BJ (cell line): ENCODE results near the gene SORCS2. TPM values are rescaled to one million over a fixed set of nuclear protein-coding genes. Genes with fewer than 3 reads are reported as not detected.

ENCODE experiments used
- CTCF ChIA-PET: fragments of 350-600 bp; formaldehyde crosslinking; extraction: SDS; loops from one replicate; lab custom pipeline; 2021; ENCODE audit warnings: antibody characterized with exemption, inconsistent platforms; lab: Yijun Ruan, JAX
- POLR2A ChIA-PET: fragments of 300-600 bp; sonication (Branson Sonifier 250); formaldehyde crosslinking; extraction: SDS; loops from one replicate; lab custom pipeline; 2021; ENCODE audit warnings: antibody characterized with exemption; lab: Charles Lee
- DNase-seq: peaks from one replicate; pipeline ENCODE4 v3.0.0-alpha.2; 2011; ENCODE audit warnings: low read depth
- H3K27me3 ChIP-seq: 2 replicates; pipeline ENCODE4 v1.6.0; 2011; ENCODE audit warnings: low read length; ENCODE audit not compliant: control insufficient read depth, insufficient read depth
- H3K36me3 ChIP-seq: 2 replicates; pipeline ENCODE4 v1.5.1; 2011; ENCODE audit warnings: low read length; ENCODE audit not compliant: control insufficient read depth, insufficient read depth
- H3K4me3 ChIP-seq: 2 replicates; pipeline ENCODE4 v1.5.1; 2011; ENCODE audit warnings: low read depth, mild to moderate bottlenecking, control low read depth, low read length
- polyA plus RNA-seq: library from polyadenylated mRNA; depleted of rRNA; stranded (reverse); fragments of >200 nt; gene quantifications from 2 replicates; pipeline ENCODE4 v1.2.3, GENCODE V29; 2011
- TF ChIP-seq, protein P1 (sequence below): IDR thresholded peaks from 2 replicates; pipeline ENCODE4 v1.5.1; 2011; ENCODE audit warnings: low read depth, mild to moderate bottlenecking, control low read depth, inconsistent platforms, low read length, moderate library complexity; ENCODE audit not compliant: insufficient read depth

The SORCS2 gene
- polyA plus RNA-seq, 1 experiment: 0.63 TPM

DNA sequence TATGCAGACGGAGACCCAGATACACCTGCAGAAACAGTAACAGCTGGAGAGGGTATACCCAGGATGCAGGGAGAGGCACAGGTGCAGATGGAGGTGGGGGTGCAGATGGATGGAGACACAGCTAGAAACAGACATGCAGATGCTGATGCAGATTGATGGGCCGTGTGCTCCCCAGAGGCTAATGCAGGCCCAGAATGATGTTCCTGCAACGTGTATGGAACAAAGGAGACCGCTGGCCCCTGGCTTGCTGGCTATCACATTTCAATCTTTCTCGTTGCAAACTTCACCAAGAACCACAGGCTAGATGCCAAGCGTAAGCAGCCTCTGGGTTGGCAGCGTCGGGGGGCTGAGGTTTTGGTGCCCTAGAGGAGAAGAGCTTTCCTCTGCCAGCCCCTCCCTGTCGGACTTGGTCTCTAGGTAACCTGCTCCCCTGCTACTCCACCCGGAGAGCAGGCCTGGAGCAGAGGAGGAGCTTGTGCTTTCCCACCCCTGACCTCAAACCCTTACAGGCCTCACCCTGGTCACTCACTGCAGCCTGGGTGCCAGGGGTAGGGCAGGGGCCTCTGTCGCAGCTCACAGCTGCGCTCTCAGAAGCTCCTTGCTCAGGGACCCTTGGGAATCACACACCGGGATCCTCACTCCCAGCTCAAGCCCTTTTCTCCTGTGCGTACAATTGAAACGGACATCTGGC is 311.4 kb downstream of the SORCS2 start:
- POLR2A ChIA-PET: no interaction called here
- H3K4me3 ChIP-seq: no peak overlapping the region
- CTCF ChIA-PET: interaction anchor here (0.6 kb wide), 1 partner anchor 35 kb away, joined by 3 read pairs; no protein-coding TSS in a partner anchor
- peaks cover 8% of the 10 kb centered on the region for H3K27me3 ChIP-seq
- no peak for DNase-seq
- H3K36me3 ChIP-seq: no peaks in the 10 kb centered on the region
- TF ChIP-seq, protein P1, sequence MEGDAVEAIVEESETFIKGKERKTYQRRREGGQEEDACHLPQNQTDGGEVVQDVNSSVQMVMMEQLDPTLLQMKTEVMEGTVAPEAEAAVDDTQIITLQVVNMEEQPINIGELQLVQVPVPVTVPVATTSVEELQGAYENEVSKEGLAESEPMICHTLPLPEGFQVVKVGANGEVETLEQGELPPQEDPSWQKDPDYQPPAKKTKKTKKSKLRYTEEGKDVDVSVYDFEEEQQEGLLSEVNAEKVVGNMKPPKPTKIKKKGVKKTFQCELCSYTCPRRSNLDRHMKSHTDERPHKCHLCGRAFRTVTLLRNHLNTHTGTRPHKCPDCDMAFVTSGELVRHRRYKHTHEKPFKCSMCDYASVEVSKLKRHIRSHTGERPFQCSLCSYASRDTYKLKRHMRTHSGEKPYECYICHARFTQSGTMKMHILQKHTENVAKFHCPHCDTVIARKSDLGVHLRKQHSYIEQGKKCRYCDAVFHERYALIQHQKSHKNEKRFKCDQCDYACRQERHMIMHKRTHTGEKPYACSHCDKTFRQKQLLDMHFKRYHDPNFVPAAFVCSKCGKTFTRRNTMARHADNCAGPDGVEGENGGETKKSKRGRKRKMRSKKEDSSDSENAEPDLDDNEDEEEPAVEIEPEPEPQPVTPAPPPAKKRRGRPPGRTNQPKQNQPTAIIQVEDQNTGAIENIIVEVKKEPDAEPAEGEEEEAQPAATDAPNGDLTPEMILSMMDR: no peak

DNA sequence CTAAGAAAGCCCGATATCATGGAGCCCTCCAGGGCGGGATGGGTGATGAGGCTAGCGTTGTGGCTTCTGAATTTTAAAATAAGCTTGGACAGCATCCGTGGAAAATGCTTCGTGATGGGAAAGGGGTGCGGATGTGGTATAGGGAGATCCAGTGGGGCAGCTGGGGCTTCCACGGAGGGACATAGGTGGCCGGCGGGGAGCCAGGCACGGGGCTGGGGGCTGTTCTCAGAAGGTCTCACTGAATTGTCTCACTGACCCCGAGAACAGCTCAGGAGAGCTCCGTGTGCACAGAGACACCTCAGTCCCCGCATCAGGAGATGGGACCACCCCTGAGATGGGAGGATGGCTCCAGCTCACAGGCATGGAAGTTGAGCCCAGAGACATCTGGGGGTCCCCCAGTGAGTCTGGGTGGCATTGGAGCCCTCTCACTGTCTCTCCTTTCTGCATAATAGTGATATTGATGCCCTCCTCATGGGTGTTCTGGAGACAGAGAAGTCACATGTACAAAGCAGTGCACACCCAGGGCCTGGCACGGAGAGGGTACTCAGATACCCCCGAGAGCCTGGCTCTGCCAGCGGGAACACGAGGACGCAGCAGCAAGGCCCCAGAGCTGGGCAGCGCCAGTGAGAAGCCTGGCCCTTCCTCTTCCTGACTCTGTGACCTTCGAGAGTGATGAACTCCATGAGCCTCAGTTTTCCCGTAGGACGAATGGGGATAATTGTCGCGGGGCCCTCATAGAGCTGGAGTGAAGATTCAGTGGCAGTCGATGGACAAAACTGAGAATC is 313.0 kb downstream of the SORCS2 start:
- no peak for DNase-seq
- Histone ChIP-seq H3K4me3 (no peak overlapping the region), H3K36me3 (no peaks in the 10 kb centered on the region), H3K27me3 (peaks cover 6% of the 10 kb centered on the region)
- ChIA-PET POLR2A (no interaction called here), CTCF (interaction anchor here (0.8 kb wide), 1 partner anchor 12 kb away, joined by 3 read pairs; no protein-coding TSS in a partner anchor)
- TF ChIP-seq, protein P1: no peak

GRCh38 chr4:7506119-7506518 is 313.8 kb downstream of the SORCS2 start:
- POLR2A ChIA-PET: no interaction called here
- CTCF ChIA-PET: no interaction called here

GRCh38 chr4:7506572-7506971 is 314.2 kb downstream of the SORCS2 start:
- TF ChIP-seq, protein P1: no peak
- Histone ChIP-seq H3K4me3 (no peak overlapping the region), H3K36me3 (no peaks in the 10 kb centered on the region), H3K27me3 (peaks cover 4% of the 10 kb centered on the region)
- CTCF ChIA-PET: no interaction called here
- no peak for DNase-seq
- POLR2A ChIA-PET: no interaction called here

More at GRCh38 chr4:7506119-7506518, 313.8 kb downstream of the SORCS2 start:
- H3K36me3 ChIP-seq: no peaks in the 10 kb centered on the region
- DNase-seq: no peak
- H3K27me3 ChIP-seq: peaks cover 4% of the 10 kb centered on the region
- H3K4me3 ChIP-seq: no peak overlapping the region
- TF ChIP-seq, protein P1: no peak

- ChIA-PET POLR2A (no interaction called here), CTCF (no interaction called here)
- TF ChIP-seq, protein P1: no peak
- no peak for DNase-seq
- peaks cover 4% of the 10 kb centered on the region for H3K27me3 ChIP-seq
- no peaks in the 10 kb centered on the region for H3K36me3 ChIP-seq
- H3K4me3 ChIP-seq: no peak overlapping the region
These were observed 315.0 kb downstream of the SORCS2 start for GRCh38 chr4:7507381-7507780.
